IPS-NIHi7 (cell line): ENCODE results near the gene KRT1.

Experiments used
- DNase-seq: peaks from one replicate; pipeline ENCODE4 v3.0.0; 2012; ENCODE audit warnings: mixed read lengths; ENCODE audit errors: extremely low spot score

Gene KRT1

DNA sequence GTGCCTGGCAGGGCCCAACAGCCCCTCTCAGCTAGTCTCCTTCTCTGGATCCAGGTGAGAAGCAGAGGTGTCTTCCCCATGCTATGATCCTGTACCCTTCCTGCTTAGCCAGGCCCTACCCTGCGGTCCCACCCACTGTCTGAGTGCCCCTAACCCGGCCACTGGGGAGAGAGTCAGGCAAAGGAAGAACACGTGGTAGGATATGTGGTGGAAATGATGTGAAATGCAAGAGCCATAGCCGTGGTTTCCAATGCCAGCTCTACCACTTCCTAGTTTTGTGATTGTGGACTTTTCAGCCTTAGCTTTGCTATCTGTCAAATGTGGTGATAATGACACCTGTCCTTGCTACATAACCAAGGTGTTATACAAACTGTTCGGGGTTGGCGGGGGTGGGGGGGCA, 44.0 kb downstream of the KRT1 start:
- no peak for DNase-seq

DNA sequence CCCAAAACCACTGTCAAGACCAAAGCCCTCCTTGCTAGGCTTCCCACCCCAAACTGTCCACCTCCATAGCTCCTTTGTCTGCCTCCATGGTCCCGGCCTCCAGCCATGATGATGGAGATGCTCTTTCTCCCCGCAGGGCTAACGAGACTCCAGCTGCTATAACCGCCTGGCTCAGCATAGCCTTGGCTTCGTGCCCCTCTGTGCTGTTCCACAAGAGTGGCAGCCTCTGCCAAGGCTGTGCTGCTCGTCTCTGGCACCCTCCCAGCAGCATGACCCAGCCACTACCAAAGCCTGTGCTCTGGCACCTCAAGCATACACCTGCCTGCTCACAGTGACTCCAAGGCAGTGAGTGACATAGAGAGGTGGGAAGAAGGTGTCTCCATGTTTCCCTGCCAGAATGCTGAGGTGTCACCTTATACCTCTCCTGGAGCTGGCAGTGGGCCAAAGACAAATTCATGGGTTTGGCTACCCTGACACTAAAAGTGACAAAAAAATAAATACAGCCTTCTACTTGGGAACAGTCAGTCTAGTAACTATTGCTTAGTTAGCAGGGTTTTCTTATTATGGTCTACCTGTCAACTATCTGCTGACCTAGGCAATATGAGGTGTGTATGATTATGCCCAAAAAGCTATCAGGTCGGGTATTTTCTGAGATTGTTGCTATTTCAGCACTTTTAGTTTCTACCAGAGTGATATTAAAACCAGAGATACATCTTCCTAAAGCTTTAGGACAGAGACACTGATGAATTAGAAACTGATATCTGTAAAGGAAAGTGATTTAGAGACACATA, 45.7 kb downstream of the KRT1 start:
- no peak for DNase-seq

GRCh38 chr12:52633383-52633782, 46.8 kb downstream of the KRT1 start:
- DNase-seq, result no peak

DNA sequence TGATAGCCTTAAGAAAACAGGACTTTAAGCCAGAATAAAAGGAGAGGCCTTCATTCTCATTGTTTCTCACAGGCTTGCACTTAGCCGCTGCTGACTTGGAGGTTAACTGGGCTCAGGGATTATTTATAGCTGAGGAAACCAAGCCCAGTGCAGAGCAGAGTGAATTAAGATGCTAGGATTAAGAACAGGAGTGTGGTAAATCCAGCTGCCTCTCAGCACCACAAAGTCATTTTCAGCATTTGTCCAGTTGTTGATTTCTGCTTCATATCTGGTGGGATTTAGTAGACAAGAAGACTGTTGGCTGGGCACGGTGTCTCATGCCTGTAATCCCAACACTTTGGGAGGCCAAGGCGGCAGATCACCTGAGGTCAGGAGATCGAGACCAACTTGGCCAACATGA, 47.6 kb downstream of the KRT1 start:
- no peak for DNase-seq

- no peak for DNase-seq
Observed at GRCh38 chr12:52631676-52632459, 48.3 kb downstream of the KRT1 start.

DNA sequence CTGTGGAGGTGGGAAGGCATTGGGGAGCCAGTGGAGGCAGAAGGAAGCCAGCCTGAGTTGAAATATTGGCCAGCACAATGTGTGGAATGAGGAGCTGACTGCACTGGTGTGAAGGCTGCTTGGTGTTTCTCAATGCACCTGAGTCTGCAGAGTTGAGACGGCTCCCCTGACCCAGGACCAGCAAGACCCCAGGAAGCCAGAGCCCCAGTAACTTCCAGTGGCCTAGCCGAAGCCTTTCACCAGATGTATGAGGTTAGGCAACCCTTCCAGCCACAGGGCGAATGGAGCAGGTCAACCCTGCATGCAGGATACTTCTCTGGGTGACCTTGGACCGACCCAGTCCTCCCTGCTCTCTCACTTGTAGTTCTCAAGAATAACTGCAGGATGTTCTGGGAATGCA, 48.9 kb downstream of the KRT1 start:
- no peak for DNase-seq

DNA sequence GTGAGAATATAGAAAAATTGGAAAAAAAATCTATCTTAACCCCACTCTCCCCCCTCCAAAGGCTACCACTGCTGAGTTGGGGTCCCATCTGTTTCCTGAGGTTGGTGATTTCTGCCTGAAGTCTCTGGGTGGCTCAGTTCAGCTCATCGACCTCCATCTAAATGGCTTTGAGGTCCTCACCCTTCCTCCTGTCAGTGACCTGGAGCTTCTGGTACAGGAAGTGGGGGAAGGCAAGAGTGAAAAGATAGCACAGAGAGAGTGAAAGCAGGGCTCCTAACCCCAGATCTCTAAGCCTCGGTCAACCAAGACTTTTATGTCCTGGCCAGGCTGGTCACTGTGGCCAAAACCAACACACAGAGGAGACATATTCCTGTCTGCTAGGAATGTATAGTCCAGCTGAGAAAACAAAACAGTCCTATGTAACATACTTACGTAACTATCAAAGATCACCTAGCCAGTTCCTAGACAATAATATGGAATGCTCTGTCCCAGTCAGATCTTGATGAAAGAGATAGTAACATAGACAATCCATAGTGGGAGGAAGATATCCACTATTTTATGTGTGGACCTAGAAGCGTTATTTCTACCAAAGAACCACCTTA, 49.5 kb downstream of the KRT1 start:
- DNase-seq, result no peak

GRCh38 chr12:52630008-52630500, 50.2 kb downstream of the KRT1 start:
- no peak for DNase-seq

DNA sequence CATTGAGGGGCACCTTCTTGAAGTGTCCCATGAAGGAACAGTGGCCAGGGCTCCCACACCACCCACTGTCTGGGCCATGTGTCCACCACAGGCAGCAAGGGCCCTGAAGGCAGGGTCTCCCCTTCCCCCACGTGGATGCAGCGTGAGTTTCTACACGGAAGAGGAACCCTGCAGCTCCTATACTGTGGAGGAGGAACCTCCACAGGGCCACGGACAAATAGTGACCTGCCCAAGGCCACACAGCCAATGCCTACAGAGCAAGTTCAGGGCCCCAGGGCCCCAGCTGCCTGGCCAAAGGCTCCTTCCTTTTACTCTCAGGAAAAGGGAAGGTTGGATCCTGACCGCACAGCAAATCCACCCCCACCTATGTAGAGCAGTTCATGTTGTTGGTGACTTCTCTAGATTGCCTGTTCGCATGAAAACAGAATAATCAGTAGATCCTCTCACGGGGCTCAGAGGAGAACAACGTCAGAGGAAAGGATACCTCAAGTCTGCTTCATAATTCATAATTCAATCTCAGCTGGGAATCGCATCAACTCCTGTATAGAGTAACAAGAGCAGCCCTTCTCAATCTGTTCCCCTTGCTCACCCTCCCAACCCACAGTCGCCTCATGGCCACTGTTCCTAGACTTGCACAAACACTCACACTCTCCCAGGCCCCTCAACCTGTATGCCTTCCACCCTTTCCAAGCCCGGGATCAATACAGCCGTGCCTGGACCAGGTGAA, 50.8 kb downstream of the KRT1 start:
- DNase-seq, result no peak

DNA sequence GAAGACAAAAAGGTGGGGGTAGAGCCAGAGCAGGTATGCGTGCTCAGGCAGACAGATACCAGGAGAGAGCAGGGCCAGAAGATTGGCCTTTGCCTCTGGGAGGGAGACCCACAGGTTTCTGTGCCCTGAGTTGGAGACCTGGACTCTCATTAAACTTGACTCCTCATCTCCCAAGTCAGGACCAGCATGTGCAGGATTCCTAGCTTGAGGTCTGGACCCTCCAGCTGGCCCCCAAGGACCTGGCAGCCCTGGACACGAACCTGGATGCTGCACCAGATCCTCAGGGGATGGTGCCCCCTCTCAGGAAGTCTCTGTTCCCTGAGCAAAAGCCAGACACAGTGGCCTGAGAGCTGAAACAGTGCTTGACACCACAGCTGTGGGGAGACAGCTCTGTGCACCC, 51.4 kb downstream of the KRT1 start:
- no peak for DNase-seq

DNA sequence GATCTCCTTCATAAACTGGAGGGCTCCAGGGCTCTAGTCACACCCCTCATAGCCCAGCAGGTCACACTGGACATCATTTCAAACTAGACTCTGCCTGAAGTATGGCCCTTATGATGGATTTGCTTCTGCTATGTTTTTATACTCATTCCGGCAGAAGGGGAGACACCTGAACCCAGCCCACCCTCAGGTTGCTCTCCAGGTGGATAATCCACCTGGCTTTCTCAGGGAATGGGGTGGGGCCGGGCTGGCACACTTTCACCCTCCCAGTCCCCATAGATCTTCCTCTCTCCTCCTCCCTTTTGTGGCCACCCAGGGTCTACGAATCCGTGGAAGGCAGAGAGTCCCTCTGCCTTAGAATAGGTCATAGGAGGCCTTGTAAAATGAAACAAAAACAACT, 52.1 kb downstream of the KRT1 start:
- no peak for DNase-seq

GRCh38 chr12:52627395-52628110, 52.7 kb downstream of the KRT1 start:
- DNase-seq, result no peak
